Tracheal epithelial cell (primary cell): ENCODE results near the gene HK1. TPM values are rescaled to one million over a fixed set of nuclear protein-coding genes. Genes with fewer than 3 reads are reported as not detected.

Experiments
- total RNA-seq: library from RNA; depleted of rRNA; stranded (reverse); fragments of >200 nt; gene quantifications from 2 replicates; pipeline ENCODE4 v1.2.1, GENCODE V29; 2014

The HK1 gene
- 202 and 252 TPM in 2 replicates for total RNA-seq

GRCh38 chr10:69278446-69278963 is at the start of gene HK1:
Gene HK1 (plus strand): TSS chr10:69278496.

GRCh38 chr10:69416695-69417094 is 138.4 kb downstream of the HK1 start, which contains the start of gene TACR2:
Gene TACR2 (minus strand): TSS chr10:69416918. CDS start chr10:69416323, 595 bp downstream.

GRCh38 chr10:69451209-69451783 is 173.0 kb downstream of the HK1 start, which contains the start of gene TSPAN15:
Gene TSPAN15 (plus strand): TSS chr10:69451465. CDS start chr10:69451595, 130 bp downstream.

Other genes starting within 250 kb of the HK1 start
- gene SRGN, start 190.4 kb upstream of the HK1 start, total RNA-seq = 0.21 and 13.5 TPM in 2 replicates
- 31.8 and 45.6 TPM in 2 replicates for gene VPS26A, start 154.3 kb upstream of the HK1 start, total RNA-seq
- 32.3 and 33.7 TPM in 2 replicates for gene SUPV3L1, start 98.3 kb upstream of the HK1 start, total RNA-seq
- 5.8 and 15.4 TPM in 2 replicates for gene HKDC1, start 58.2 kb upstream of the HK1 start, total RNA-seq
- gene TACR2, start 138.4 kb downstream of the HK1 start, total RNA-seq = under 0.01 TPM in 1 of 2 replicates, not detected in the other
- 12.6 and 20.5 TPM in 2 replicates for gene TSPAN15, start 173.0 kb downstream of the HK1 start, total RNA-seq